Measurements from ENCODE around the gene GAREM1. TPM values are rescaled to one million over a fixed set of nuclear protein-coding genes. Genes with fewer than 3 reads are reported as not detected.

Gene GAREM1
- total and polyA plus RNA-seq, 2 of the 8 experiments (the other 6 are each of a cell fraction or from before 2014, with no cell fraction given), result 3.6 to 9.2 TPM

GRCh38 chr18:32461709-32462272 lies 8.9 kb downstream of the GAREM1 start:
- Histone ChIP-seq H3K4me1 (replicated peaks in 1 of 4; ENCODE audit: control insufficient read depth in 3 of 4, insufficient read depth in 4 of 4, low read length in 3 of 4) (peaks cover 0 to 5% (median 1%) of the 10 kb centered on the region in 4 experiments; a peak in 4 of 7 replicates), H3K79me2 (ENCODE audit: control insufficient read depth in 1 of 2, insufficient read depth in 2 of 2, low read length in 2 of 2) (peaks cover 0 to 36% of the 10 kb centered on the region in 2 experiments; a peak in 2 of 4 replicates)

More at GRCh38 chr18:32461709-32462272, 8.9 kb downstream of the GAREM1 start:
- H3K9me3 ChIP-seq (ENCODE audit: insufficient read depth in 2 of 2, low read depth in 1 of 2, low read length in 1 of 2), result no peaks in the 10 kb centered on the region
- no peaks in the 10 kb centered on the region for H3K27me3 ChIP-seq (replicated peaks in 1 of 4; ENCODE audit: control insufficient read depth in 3 of 4, extremely low read depth in 1 of 4, insufficient read depth in 3 of 4, low read length in 3 of 4)
- no peaks in the 10 kb centered on the region for H3K36me3 ChIP-seq (ENCODE audit: control insufficient read depth in 2 of 4, insufficient read depth in 4 of 4, low read length in 3 of 4)
- ChIA-PET CTCF (ENCODE audit: partially characterized antibody) (interaction anchor here (1.1 to 2.7 kb wide), 3 partner anchors 10 to 22 kb away, joined by 3 to 12 read pairs (median 5); partner anchors contain the start of gene GAREM1), POLR2A (ENCODE audit: partially characterized antibody) (interaction anchor here (1.4 kb wide), 1 partner anchor 8 kb away, joined by 3 read pairs; no protein-coding TSS in a partner anchor)
- TF ChIP-seq SIN3A (conservative IDR thresholded peaks at IDR 0.05 in 1 of 2, IDR thresholded peaks at IDR 0.05 in 1 of 2; ENCODE audit: low read depth in 1 of 2, low read length in 2 of 2) (no peak), RFX5 (IDR thresholded peaks at IDR 0.05; ENCODE audit: borderline replicate concordance, low read depth, low read length) (no peak), SP2 (IDR thresholded peaks at IDR 0.05; ENCODE audit: low read length) (no peak), BRCA1 (IDR thresholded peaks at IDR 0.05; ENCODE audit: low read depth, low read length) (no peak), SRF (IDR thresholded peaks at IDR 0.05; ENCODE audit: low read depth, low read length) (no peak), SIX5 (IDR thresholded peaks at IDR 0.05; ENCODE audit: low read depth, low read length) (no peak)
- DNase-seq (ENCODE audit: low read depth in 1 of 2, low spot score in 2 of 2) (no peak), FAIRE-seq (no peak)
- no peak overlapping the region for H3K9ac ChIP-seq (replicated peaks in 1 of 4; ENCODE audit: extremely low read depth in 1 of 4, low read depth in 3 of 4, low read length in 3 of 4)
- H2BK120ac ChIP-seq (replicated peaks; ENCODE audit: low read depth, low read length), result no peak overlapping the region
- no peak overlapping the region for H3K14ac ChIP-seq (ENCODE audit: insufficient read length)
- no peak overlapping the region for H3K4me3 ChIP-seq (ENCODE audit: extremely low read depth in 1 of 4, insufficient read depth in 2 of 4, low read depth in 3 of 4, low read length in 4 of 4)
- H3K4me2 ChIP-seq (ENCODE audit: insufficient read depth in 1 of 2, low read depth in 2 of 2, low read length in 2 of 2), result no peak overlapping the region
- 82% methylated on average over 2 of the region's 2 CpGs; no CpG with 5 or more reads in 1 of the 2 experiments for WGBS, 2 experiments (ENCODE audit: extremely low coverage in 1 of 2, insufficient coverage in 1 of 2, insufficient read length in 1 of 2, insufficient replicate concordance in 2 of 2, low coverage in 1 of 2, low lambda C conversion rate in 2 of 2, missing lambda C conversion rate in 1 of 2)
- no peaks in the 10 kb centered on the region for H4K20me1 ChIP-seq (replicated peaks in 1 of 2; ENCODE audit: control insufficient read depth in 1 of 2, insufficient read depth in 2 of 2, low read length in 2 of 2)
- H3K79me1 ChIP-seq (ENCODE audit: low read depth, low read length), result peaks cover 6% of the 10 kb centered on the region
- no peak overlapping the region for H2BK5ac ChIP-seq (ENCODE audit: low read depth, low read length)
- no peak overlapping the region for H2BK12ac ChIP-seq (ENCODE audit: low read depth, low read length)
- no peak overlapping the region for H3K18ac ChIP-seq (ENCODE audit: extremely low read depth, low read length)
- no peak overlapping the region for H4K8ac ChIP-seq (ENCODE audit: extremely low read depth, insufficient read depth, low read length)
- no peak overlapping the region for H3K23ac ChIP-seq (ENCODE audit: insufficient read length)
- no peak overlapping the region for H2AFZ ChIP-seq (ENCODE audit: low read length)
- H3K56ac ChIP-seq (replicated peaks; ENCODE audit: insufficient read length, low read depth, low read length), result no peak overlapping the region
- no peak overlapping the region for H2AK5ac ChIP-seq (ENCODE audit: low read depth, low read length)
- no peak overlapping the region for H4K91ac ChIP-seq (replicated peaks; ENCODE audit: insufficient read length, low read length)
- H4K5ac ChIP-seq (ENCODE audit: insufficient read length, low read depth, low read length), result no peak overlapping the region
- no peak overlapping the region for H2BK15ac ChIP-seq (ENCODE audit: low read length)
- no peak overlapping the region for H2BK20ac ChIP-seq (ENCODE audit: low read length)
- H3K23me2 ChIP-seq (ENCODE audit: low read depth, low read length), result no peaks in the 10 kb centered on the region
- no peak overlapping the region for H3K4ac ChIP-seq (replicated peaks; ENCODE audit: insufficient read length, low read depth, low read length)
- H3K27ac ChIP-seq (ENCODE audit: low read depth, low read length), result no peak overlapping the region

Measured in H1 (cell line).